Calu3 (cell line): ENCODE results near the gene TP53I11. TPM values are rescaled to one million over a fixed set of nuclear protein-coding genes. Genes with fewer than 3 reads are reported as not detected.

Experiments
- BruUV-seq: library from RNA; stranded (reverse); fragments of 400-500 nt; replicated peaks from 2 replicates; lab custom pipeline; 2021; lab: Mats Ljungman, UMichigan
- CTCF ChIA-PET: fragments of 300-600 bp; sonication (Branson Sonifier 250); formaldehyde crosslinking; loops from one replicate; lab custom pipeline; 2022; ENCODE audit warnings: antibody characterized with exemption; lab: Charles Lee
- DNase-seq: peaks from one replicate; pipeline ENCODE4 v3.0.0; 2022
- H3K27ac Mint-ChIP-seq: one replicate; pipeline ENCODE4 v1.8.0; 2022; ENCODE audit warnings: mixed read lengths; ENCODE audit not compliant: unreplicated experiment
- H3K27me3 Mint-ChIP-seq: one replicate; pipeline ENCODE4 v1.8.0; 2022; ENCODE audit warnings: mixed read lengths; ENCODE audit not compliant: unreplicated experiment
- H3K36me3 Mint-ChIP-seq: one replicate; pipeline ENCODE4 v1.8.0; 2022; ENCODE audit warnings: mild to moderate bottlenecking, moderate library complexity, mixed read lengths; ENCODE audit not compliant: insufficient read depth, unreplicated experiment
- H3K4me1 Mint-ChIP-seq: one replicate; pipeline ENCODE4 v1.8.0; 2022; ENCODE audit warnings: mild to moderate bottlenecking, low read depth, mixed read lengths; ENCODE audit not compliant: unreplicated experiment
- H3K4me3 Mint-ChIP-seq: one replicate; pipeline ENCODE4 v1.8.0; 2022; ENCODE audit warnings: mild to moderate bottlenecking, low read depth, moderate library complexity, mixed read lengths; ENCODE audit not compliant: unreplicated experiment
- H3K9me3 Mint-ChIP-seq: one replicate; pipeline ENCODE4 v1.8.0; 2022; ENCODE audit warnings: low read depth, mixed read lengths; ENCODE audit not compliant: unreplicated experiment
- intact Hi-C: fragments of 100-400 bp; cut with micrococcal nuclease; formaldehyde crosslinking; loops from one replicate; pipeline ENCODE4 v1.10.0; 2022; ENCODE audit not compliant: unreplicated experiment
- total RNA-seq: library from RNA; stranded (reverse); gene quantifications from 2 replicates; pipeline ENCODE4 v1.2.3, GENCODE V29; 2022
- TF ChIP-seq, protein P1 (sequence below): fragments of 200-600 bp; IDR thresholded peaks from one replicate; pipeline ENCODE4 v1.8.0; 2022; ENCODE audit warnings: antibody characterized with exemption; ENCODE audit not compliant: unreplicated experiment

TP53I11 gene
- total RNA-seq, 1 experiment from 2014 or later: 27.8 TPM

DNA sequence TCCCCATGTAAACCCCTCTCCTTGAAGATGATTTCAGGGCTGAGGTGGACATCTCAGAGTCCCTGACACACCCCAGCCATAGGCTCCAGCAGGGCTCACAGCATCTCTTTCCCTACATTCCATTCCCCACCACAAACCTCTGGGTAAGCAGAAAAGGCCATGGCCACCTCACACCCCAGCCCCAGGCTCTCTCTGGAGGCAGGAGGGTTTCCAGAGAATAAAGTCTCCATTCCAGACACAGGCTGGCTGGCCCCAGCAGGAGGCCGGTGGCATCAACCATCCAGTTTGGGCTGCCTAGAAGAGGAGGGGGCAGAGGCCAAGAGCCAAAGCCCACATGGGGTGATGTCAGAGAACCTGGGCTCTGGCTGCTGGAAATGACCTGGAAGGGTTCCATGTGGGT lies 61.4 kb downstream of the TP53I11 start:
- BruUV-seq: no TSS peak
- Mint-ChIP-seq H3K36me3 (no peaks in the 10 kb centered on the region), H3K27me3 (peaks cover 37% of the 10 kb centered on the region), H3K4me3 (no peak overlapping the region), H3K9me3 (no peaks in the 10 kb centered on the region), H3K4me1 (peaks cover under 1% of the 10 kb centered on the region), H3K27ac (no peak overlapping the region)
- intact Hi-C loops: no loop called here
- TF ChIP-seq, protein P1, sequence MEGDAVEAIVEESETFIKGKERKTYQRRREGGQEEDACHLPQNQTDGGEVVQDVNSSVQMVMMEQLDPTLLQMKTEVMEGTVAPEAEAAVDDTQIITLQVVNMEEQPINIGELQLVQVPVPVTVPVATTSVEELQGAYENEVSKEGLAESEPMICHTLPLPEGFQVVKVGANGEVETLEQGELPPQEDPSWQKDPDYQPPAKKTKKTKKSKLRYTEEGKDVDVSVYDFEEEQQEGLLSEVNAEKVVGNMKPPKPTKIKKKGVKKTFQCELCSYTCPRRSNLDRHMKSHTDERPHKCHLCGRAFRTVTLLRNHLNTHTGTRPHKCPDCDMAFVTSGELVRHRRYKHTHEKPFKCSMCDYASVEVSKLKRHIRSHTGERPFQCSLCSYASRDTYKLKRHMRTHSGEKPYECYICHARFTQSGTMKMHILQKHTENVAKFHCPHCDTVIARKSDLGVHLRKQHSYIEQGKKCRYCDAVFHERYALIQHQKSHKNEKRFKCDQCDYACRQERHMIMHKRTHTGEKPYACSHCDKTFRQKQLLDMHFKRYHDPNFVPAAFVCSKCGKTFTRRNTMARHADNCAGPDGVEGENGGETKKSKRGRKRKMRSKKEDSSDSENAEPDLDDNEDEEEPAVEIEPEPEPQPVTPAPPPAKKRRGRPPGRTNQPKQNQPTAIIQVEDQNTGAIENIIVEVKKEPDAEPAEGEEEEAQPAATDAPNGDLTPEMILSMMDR: no peak
- CTCF ChIA-PET: interaction anchor here (1.7 kb wide), 1 partner anchor 267 kb away, joined by 4 read pairs; no protein-coding TSS in a partner anchor
- DNase-seq: no peak

DNA sequence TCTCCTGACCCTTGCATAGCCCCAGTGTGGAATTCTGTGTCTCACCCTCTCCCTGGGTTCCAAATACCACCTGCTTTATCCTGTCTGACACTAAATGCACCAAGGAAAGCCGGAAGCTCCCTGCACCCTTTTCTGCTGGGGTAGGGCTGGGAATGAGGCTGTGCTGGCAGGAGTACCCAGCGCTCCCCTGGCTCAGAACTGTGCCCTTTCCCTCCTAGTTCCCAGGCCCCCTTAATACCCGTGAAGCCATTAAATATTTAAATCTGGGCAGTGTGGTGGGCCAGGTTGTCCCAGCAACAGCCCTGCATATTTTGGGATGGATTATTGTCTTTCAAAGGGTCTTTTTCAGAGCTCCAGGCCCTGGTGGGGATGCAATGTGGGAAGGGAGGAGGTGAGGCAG lies 63.0 kb downstream of the TP53I11 start:
- no TSS peak for BruUV-seq
- TF ChIP-seq, protein P1: no peak
- peaks cover 48% of the 10 kb centered on the region for H3K27me3 Mint-ChIP-seq
- intact Hi-C loops: no loop called here
- no peak for DNase-seq
- CTCF ChIA-PET: no interaction called here
- H3K27ac Mint-ChIP-seq: no peak overlapping the region
- H3K36me3 Mint-ChIP-seq: no peaks in the 10 kb centered on the region
- peaks cover 17% of the 10 kb centered on the region for H3K4me1 Mint-ChIP-seq
- H3K9me3 Mint-ChIP-seq: no peaks in the 10 kb centered on the region
- H3K4me3 Mint-ChIP-seq: no peak overlapping the region

DNA sequence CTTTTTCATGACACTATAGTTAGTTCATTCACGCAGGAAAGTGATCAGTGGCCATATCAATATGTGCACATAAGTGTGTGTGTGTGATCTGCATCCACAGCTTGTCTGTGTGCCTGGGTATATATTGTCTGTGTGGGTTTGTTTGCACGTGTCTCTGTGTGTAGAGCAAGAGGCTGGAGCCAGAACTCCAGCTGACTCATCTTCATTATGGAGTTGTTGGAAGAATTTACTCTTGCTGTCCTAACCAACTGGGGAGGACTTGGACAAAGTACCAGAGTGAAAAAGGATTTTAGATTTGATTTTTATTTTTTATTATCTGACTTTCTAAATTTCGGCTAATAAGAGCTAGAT lies 63.9 kb downstream of the TP53I11 start:
- TF ChIP-seq, protein P1: no peak
- Mint-ChIP-seq H3K4me3 (no peak overlapping the region), H3K27me3 (peaks cover 56% of the 10 kb centered on the region), H3K27ac (no peak overlapping the region), H3K4me1 (peaks cover 23% of the 10 kb centered on the region), H3K9me3 (no peaks in the 10 kb centered on the region), H3K36me3 (no peaks in the 10 kb centered on the region)
- no TSS peak for BruUV-seq
- intact Hi-C loops: no loop called here
- CTCF ChIA-PET: interaction anchor here (1.9 kb wide), 1 partner anchor 21 kb away, joined by 5 read pairs; no protein-coding TSS in a partner anchor
- no peak for DNase-seq

DNA sequence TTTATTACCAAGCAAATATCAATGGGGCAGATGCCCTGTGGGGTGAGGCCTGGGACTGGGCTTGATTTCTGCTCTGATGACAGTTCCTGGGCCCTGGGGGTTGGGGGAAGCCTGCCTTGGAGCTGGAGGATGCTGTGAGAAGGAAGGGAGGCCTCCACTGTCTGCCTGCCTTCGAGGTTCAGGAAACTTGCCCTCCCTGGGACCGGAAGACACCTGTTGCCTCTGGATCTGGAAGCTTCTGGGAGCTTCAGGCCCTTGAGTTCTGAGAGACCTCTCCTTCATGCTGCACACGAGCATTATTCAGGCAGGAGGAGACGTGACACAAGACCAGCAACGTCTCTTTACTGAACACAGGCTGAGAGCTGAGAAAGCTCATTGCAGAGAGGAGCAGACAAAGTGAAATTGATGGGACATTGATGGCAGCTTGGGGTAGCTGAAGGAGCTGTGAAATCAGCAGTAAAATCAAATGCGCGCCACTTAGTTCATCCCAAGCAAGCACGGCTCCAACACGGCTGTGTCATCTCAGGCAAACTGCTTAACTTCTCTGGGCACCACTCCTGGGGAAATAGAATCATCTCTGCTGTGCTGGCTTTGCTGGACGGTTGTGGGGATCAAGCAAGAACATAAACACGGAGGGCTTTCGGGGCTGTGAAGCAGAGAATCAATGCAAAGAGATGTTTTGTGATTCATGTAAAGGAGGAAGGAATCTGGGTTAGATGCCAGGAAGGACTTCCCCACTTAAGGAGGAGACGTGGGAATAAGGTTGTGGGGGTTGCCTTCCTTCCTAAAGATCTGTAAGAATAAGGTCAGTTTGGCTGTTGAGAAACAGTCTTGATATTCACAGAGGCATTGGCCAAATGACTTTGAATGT lies 64.5 kb downstream of the TP53I11 start:
- H3K27me3 Mint-ChIP-seq: peaks cover 62% of the 10 kb centered on the region
- CTCF ChIA-PET: interaction anchor here (0.5 to 1.9 kb wide), 2 partner anchors 21 to 26 kb away, joined by 4 to 5 read pairs; no protein-coding TSS in a partner anchor
- H3K4me1 Mint-ChIP-seq: peaks cover 23% of the 10 kb centered on the region
- no peaks in the 10 kb centered on the region for H3K36me3 Mint-ChIP-seq
- intact Hi-C loops: no loop called here
- no peak overlapping the region for H3K4me3 Mint-ChIP-seq
- no peak overlapping the region for H3K27ac Mint-ChIP-seq
- H3K9me3 Mint-ChIP-seq: no peaks in the 10 kb centered on the region
- TF ChIP-seq, protein P1: no peak
- BruUV-seq: no TSS peak
- no peak for DNase-seq
